Smooth muscle cell (in vitro differentiated cells): Measurements from ENCODE around the gene TEX51. TPM values are rescaled to one million over a fixed set of nuclear protein-coding genes. Genes with fewer than 3 reads are reported as not detected.

Experiments used
- DNase-seq: peaks from one replicate; lab custom pipeline; 2025; ENCODE audit not compliant: unreplicated experiment; lab: John Stamatoyannopoulos, UW
- H2AFZ ChIP-seq: fragments of 200-600 bp; sonication (generic); 2 replicates; pipeline ENCODE4 v1.6.0; 2016; ENCODE audit warnings: antibody characterized with exemption, low read depth, mild to moderate bottlenecking
- H3F3A ChIP-seq: fragments of 200-600 bp; sonication (generic); 2 replicates; pipeline ENCODE4 v1.6.0; 2017; ENCODE audit warnings: antibody characterized with exemption, low read depth
- H3K27ac ChIP-seq: fragments of 200-600 bp; sonication (generic); 2 replicates; pipeline ENCODE4 v1.5.1; 2016; ENCODE audit warnings: low read depth, mild to moderate bottlenecking
- H3K27me3 ChIP-seq: fragments of 200-600 bp; sonication (generic); 2 replicates; pipeline ENCODE4 v1.6.1; 2016; ENCODE audit warnings: low read depth, mild to moderate bottlenecking
- H3K36me3 ChIP-seq: fragments of 200-600 bp; sonication (generic); 2 replicates; pipeline ENCODE4 v1.5.1; 2016; ENCODE audit warnings: low read depth
- H3K4me1 ChIP-seq: fragments of 200-600 bp; sonication (generic); 2 replicates; pipeline ENCODE4 v1.5.1; 2016; ENCODE audit warnings: low read depth
- H3K4me2 ChIP-seq: fragments of 200-600 bp; sonication (generic); 2 replicates; pipeline ENCODE4 v1.6.0; 2016; ENCODE audit warnings: mild to moderate bottlenecking
- H3K4me3 ChIP-seq: fragments of 200-600 bp; sonication (generic); 2 replicates; pipeline ENCODE4 v1.5.1; 2016; ENCODE audit warnings: mild to moderate bottlenecking
- H3K79me2 ChIP-seq: fragments of 200-600 bp; sonication (generic); 2 replicates; pipeline ENCODE4 v1.6.0; 2016; ENCODE audit warnings: low read depth, mild to moderate bottlenecking
- H3K9ac ChIP-seq: fragments of 200-600 bp; sonication (generic); 2 replicates; pipeline ENCODE4 v1.6.0; 2016; ENCODE audit warnings: low read depth
- H3K9me3 ChIP-seq: fragments of 200-600 bp; sonication (generic); replicated peaks from 2 replicates; pipeline ENCODE4 v1.5.1; 2016; ENCODE audit warnings: low read depth
- H4K20me1 ChIP-seq: fragments of 200-600 bp; sonication (generic); 2 replicates; pipeline ENCODE4 v1.6.0; 2016; ENCODE audit warnings: low read depth
- WGBS: methylation state at CpG from one replicate; pipeline ENCODE4 v1.1.7; 2016; ENCODE audit warnings: low lambda C conversion rate; 5-methylcytosine and 5-hydroxymethylcytosine counted together
- polyA plus RNA-seq: library from polyadenylated mRNA; unstranded; fragments of >200 nt; fragmentation: Nextera tagmentation; extraction: Ambion mirVana; gene quantifications from 2 replicates; pipeline ENCODE4 v1.2.1, GENCODE V29; 2016
- total RNA-seq: library from RNA; depleted of rRNA; stranded (reverse); fragments of >200 nt; gene quantifications from 2 replicates; pipeline ENCODE4 v1.2.3, GENCODE V29; 2014
- TF ChIP-seq, protein P1 (sequence below): fragments of 200-600 bp; sonication (generic); IDR thresholded peaks from 2 replicates; pipeline ENCODE4 v1.5.1; 2017; ENCODE audit warnings: borderline replicate concordance, mild to moderate bottlenecking, antibody characterized with exemption; ENCODE audit not compliant: insufficient read depth, poor library complexity, severe bottlenecking

TEX51 gene
- total RNA-seq: not detected in 2 replicates
- not detected in 2 replicates for polyA plus RNA-seq

DNA sequence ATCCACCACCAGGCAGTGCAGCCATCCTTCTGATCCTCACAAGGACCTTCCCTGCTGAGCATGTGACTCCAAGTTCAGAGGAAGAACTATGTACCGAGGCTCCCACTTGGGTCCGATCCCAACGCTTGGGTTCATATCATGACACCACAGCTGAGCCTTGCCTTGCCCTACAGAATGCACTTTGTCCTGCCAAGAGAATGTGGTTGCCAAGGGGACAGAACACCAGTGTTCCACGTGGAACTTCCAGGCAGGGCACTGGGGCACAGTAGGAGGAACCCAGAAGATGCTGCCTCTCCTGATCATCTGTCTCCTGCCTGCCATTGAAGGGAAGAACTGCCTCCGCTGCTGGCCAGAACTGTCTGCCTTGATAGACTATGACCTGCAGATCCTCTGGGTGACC, at the start of gene TEX51:
TSS of gene TEX51 (plus strand) at position 255 of the 400 bp plus-strand sequence. CDS start at position 284, 29 bp downstream.
- Histone ChIP-seq H4K20me1 (no peaks in the 10 kb centered on the region), H3K4me1 (no peaks in the 10 kb centered on the region), H3K9me3 (no peaks in the 10 kb centered on the region), H3K4me2 (no peak within 1 kb of the TSS), H3F3A (no peaks in the 10 kb centered on the region), H3K36me3 (no peaks in the 10 kb centered on the region), H3K79me2 (no peaks in the 10 kb centered on the region), H3K27ac (no peak within 1 kb of the TSS), H3K27me3 (no peaks in the 10 kb centered on the region), H3K9ac (no peak within 1 kb of the TSS), H3K4me3 (no peak within 1 kb of the TSS), H2AFZ (no peak within 1 kb of the TSS)
- WGBS: 85% methylated on average over 5 of the region's 5 CpGs
- no peak for DNase-seq
- TF ChIP-seq, protein P1, sequence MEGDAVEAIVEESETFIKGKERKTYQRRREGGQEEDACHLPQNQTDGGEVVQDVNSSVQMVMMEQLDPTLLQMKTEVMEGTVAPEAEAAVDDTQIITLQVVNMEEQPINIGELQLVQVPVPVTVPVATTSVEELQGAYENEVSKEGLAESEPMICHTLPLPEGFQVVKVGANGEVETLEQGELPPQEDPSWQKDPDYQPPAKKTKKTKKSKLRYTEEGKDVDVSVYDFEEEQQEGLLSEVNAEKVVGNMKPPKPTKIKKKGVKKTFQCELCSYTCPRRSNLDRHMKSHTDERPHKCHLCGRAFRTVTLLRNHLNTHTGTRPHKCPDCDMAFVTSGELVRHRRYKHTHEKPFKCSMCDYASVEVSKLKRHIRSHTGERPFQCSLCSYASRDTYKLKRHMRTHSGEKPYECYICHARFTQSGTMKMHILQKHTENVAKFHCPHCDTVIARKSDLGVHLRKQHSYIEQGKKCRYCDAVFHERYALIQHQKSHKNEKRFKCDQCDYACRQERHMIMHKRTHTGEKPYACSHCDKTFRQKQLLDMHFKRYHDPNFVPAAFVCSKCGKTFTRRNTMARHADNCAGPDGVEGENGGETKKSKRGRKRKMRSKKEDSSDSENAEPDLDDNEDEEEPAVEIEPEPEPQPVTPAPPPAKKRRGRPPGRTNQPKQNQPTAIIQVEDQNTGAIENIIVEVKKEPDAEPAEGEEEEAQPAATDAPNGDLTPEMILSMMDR: no peak

DNA sequence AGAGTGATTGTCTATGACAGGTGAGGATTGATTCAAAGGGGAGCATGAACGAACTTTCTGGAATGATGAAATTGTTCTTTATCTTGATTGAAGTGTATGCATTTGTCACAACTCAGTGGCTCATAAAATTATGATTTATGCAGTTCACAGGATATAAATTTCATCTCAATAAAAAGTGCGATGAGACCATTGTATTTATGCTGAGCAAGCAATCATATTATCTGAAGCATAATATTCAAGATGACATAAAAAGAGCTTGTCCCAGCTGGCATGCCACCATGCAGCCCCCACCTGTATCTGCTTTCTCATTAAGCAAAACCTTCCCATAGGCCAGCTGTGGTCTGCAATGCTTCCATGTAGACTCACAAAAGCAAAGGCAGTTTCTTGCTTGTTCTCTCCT, 49.6 kb upstream of the TEX51 start:
- DNase-seq: no peak
- Histone ChIP-seq H3K27ac (no peak overlapping the region), H3K4me1 (no peaks in the 10 kb centered on the region), H3K79me2 (no peaks in the 10 kb centered on the region), H2AFZ (no peak overlapping the region), H3K4me2 (no peak overlapping the region), H3K9me3 (no peaks in the 10 kb centered on the region), H3F3A (no peaks in the 10 kb centered on the region), H3K9ac (no peak overlapping the region), H3K27me3 (peaks cover 12% of the 10 kb centered on the region), H4K20me1 (no peaks in the 10 kb centered on the region), H3K4me3 (no peak overlapping the region), H3K36me3 (no peaks in the 10 kb centered on the region)
- TF ChIP-seq, protein P1: no peak
- WGBS: 82% methylated on average over 2 of the region's 2 CpGs

DNA sequence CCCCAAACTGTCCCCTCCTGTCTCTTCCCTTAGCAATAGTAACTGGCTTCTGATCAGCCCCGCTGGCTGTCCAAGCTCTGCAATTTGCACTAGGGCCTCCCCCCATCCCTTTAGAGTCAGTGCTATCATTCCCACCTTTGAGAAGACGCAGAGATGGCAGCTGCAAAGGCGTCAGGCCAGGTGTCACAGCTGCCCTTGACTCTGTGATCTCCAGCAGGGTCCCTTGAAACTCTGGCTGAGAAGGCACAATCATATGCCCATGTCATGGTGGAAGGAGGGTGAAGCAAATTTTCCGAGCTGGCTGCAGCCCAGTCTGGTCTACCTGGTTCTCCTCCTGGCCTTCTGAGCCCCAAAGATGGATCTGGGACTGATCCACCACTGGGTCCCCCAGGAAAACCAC, 49.2 kb upstream of the TEX51 start:
- no peaks in the 10 kb centered on the region for H3K4me1 ChIP-seq
- TF ChIP-seq, protein P1: no peak
- H3K79me2 ChIP-seq: no peaks in the 10 kb centered on the region
- no peak overlapping the region for H3K9ac ChIP-seq
- H2AFZ ChIP-seq: no peak overlapping the region
- no peak overlapping the region for H3K4me2 ChIP-seq
- H3K36me3 ChIP-seq: no peaks in the 10 kb centered on the region
- no peak overlapping the region for H3K4me3 ChIP-seq
- no peaks in the 10 kb centered on the region for H4K20me1 ChIP-seq
- H3F3A ChIP-seq: no peaks in the 10 kb centered on the region
- H3K27me3 ChIP-seq: peaks cover 12% of the 10 kb centered on the region
- WGBS: 87% methylated on average over 4 of the region's 4 CpGs
- no peak for DNase-seq
- H3K9me3 ChIP-seq: no peaks in the 10 kb centered on the region
- no peak overlapping the region for H3K27ac ChIP-seq

DNA sequence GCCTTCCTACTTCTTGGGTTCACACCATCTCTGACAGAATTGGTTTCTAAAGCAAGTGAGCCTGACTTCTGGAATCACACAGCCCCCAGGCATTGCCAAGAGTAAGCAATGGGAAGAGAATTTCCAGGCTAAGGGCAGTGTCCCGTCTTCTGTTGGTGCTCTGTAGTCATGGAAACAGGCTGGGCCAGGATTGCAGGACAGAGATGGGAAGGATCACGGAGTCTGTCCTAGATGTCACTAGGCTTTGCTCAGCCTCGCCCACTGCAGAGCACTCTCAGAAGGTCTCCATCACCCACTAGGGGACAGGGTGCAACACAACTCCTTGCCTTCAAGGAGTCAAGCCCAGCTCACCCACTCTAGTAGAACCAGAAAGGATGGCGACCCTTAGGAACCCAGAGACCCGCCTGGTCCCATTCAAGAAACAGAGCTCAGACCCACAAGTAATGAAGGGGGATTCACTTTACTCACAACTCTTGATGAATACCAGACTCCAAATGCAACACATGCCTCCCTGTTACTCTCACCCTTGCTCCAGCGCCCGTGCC, 48.6 kb upstream of the TEX51 start:
- no peaks in the 10 kb centered on the region for H3K36me3 ChIP-seq

More for the DNA sequence above, 48.6 kb upstream of the TEX51 start:
- DNase-seq: no peak
- Histone ChIP-seq H3K4me2 (no peak overlapping the region), H4K20me1 (no peaks in the 10 kb centered on the region), H3K79me2 (no peaks in the 10 kb centered on the region), H3F3A (no peaks in the 10 kb centered on the region), H3K4me3 (no peak overlapping the region), H2AFZ (no peak overlapping the region), H3K9ac (no peak overlapping the region), H3K27me3 (peaks cover 10% of the 10 kb centered on the region), H3K27ac (no peak overlapping the region), H3K4me1 (no peaks in the 10 kb centered on the region), H3K9me3 (no peaks in the 10 kb centered on the region)
- WGBS: 88% methylated on average over 7 of the region's 7 CpGs
- TF ChIP-seq, protein P1: no peak
